Stimulated activated naive CD8-positive, alpha-beta T cell treated with anti-CD3 and anti-CD28 coated beads, Interleukin-15, amount 100 ng/mL, for 72 hours (primary cell): ENCODE results near the gene DOK6.
"Not testable (repeated sequence)": the region's sequence is repeated elsewhere in the genome, so short reads cannot be mapped to it uniquely, and the experiment has no call there.

ENCODE experiments used
- ATAC-seq: fragments of 150-1000 bp; cut with Tn5 transposase; 2 replicates; pipeline ENCODE4 v1.10.0; 2021; ENCODE audit warnings: mild to moderate bottlenecking, moderate library complexity
- DNase-seq, 2 donors: peaks; one replicate each; pipeline ENCODE4 v3.0.0; 2021 to 2022
- H3K27ac Mint-ChIP-seq, 2 donors: one replicate each; pipeline ENCODE4 v1.8.0; 2022; ENCODE audit warnings: mild to moderate bottlenecking in 2 of 2, mixed read lengths in 2 of 2, moderate library complexity in 2 of 2
- H3K27me3 Mint-ChIP-seq: one replicate; pipeline ENCODE4 v1.8.0; 2022; ENCODE audit warnings: mixed read lengths
- H3K4me1 Mint-ChIP-seq: one replicate; pipeline ENCODE4 v1.8.0; 2022; ENCODE audit warnings: mild to moderate bottlenecking, mixed read lengths
- H3K4me3 Mint-ChIP-seq, 2 donors: one replicate each; pipeline ENCODE4 v1.8.0; 2022; ENCODE audit warnings: mild to moderate bottlenecking in 2 of 2, mixed read lengths in 2 of 2, moderate library complexity in 1 of 2
- H3K9me3 Mint-ChIP-seq, 2 donors: one replicate each; pipeline ENCODE4 v1.8.0; 2022; ENCODE audit warnings: mixed read lengths in 2 of 2

Gene DOK6

DNA sequence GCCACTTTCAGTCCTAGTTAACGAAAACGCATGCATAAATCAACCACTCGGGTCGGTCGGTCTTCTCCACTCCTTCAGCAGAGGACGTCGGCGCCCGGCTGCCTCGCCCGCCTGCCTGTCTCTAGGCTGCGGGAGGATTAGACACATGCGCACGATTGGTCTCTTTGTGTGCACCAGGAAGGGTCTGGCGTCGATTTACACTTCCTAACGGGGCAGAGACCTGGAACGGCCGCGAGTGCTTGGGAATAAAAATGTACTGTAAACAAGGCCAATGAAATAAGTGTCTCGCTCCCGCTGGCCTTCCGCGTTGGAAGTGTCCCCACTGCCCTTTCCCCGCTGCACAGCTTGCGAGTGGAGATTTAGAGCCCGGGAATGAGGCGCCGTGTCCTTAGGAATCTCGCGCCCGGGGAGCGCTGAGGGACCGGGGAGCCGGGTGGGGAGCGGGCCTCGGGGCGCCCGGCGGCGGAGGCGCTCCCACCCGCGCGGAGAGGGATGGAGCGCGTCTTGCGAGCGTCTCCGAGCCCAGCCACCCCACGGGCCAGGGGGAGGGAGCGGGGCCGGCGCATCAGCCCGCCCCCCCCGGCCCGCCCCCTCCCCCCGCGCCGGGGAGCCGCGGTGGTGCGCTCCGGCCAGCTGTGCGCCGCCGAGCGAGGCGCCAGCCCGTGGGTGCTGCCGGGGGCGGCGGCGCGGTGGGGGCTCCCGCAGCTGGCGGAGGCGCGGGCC is at the start of gene DOK6:
DOK6 (plus strand) TSS at position 636 of the 723 bp plus-strand sequence.
- Mint-ChIP-seq H3K4me1 (peaks cover 26% of the 10 kb centered on the region), H3K4me3 (peak within 1 kb of the TSS; percentile 72 to 80), H3K9me3 (no peaks in the 10 kb centered on the region), H3K27me3 (peaks cover 83% of the 10 kb centered on the region), H3K27ac (no peak within 1 kb of the TSS)
- DNase-seq = no peak
- ATAC-seq = peak; percentile 62

DNA sequence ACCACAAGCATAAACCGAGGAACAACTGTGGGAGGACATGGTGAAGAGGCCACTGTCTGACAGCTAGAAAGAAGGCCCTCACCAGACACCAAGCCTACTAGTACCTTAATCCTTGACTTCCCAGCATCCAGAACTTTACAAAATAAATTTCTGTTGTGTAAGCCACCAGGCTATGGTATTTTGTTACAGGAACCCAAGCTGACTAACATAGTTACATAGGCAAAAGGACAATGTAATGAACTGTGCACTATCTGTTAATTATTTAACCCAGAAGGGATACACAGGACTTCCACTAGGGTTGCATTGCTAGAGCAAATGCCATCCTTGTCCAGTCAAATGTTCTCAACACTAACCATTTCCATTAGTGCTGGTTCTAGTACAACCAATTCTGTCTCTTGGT is 47.7 kb upstream of the DOK6 start:
- no peak for ATAC-seq
- no peak for DNase-seq
- no peaks in the 10 kb centered on the region for H3K27me3 Mint-ChIP-seq

DNA sequence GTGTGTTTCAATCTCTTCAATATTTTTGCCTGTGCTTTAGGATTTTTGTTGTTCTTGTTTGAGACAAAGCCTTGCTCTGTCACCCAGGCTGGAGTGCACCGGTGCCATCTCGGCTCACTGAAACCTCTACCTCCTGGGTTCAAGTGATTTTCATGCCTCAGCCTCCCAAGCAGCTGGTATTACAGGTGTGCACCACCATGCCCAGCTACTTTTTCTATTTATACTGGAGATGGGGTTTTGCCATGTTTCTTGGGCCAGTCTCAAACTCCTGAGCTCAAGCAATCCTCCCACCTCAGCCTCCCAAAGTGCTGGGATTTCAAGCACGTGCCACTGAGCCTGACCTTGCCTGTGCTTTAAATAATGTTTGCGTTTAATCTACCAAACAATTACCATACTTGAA is 43.1 kb upstream of the DOK6 start:
- no peak overlapping the region for H3K27ac Mint-ChIP-seq
- no peaks in the 10 kb centered on the region for H3K4me1 Mint-ChIP-seq
- DNase-seq (no peak), ATAC-seq (no peak)
- H3K9me3 Mint-ChIP-seq = peaks cover 12 to 18% of the 10 kb centered on the region in 2 donors
- H3K4me3 Mint-ChIP-seq = no peak overlapping the region
- H3K27me3 Mint-ChIP-seq = peaks cover 15% of the 10 kb centered on the region

More for the DNA sequence above, 47.7 kb upstream of the DOK6 start:
- Mint-ChIP-seq H3K4me3 (no peak overlapping the region), H3K9me3 (no peaks in the 10 kb centered on the region), H3K27ac (no peak overlapping the region), H3K4me1 (no peaks in the 10 kb centered on the region)

DNA sequence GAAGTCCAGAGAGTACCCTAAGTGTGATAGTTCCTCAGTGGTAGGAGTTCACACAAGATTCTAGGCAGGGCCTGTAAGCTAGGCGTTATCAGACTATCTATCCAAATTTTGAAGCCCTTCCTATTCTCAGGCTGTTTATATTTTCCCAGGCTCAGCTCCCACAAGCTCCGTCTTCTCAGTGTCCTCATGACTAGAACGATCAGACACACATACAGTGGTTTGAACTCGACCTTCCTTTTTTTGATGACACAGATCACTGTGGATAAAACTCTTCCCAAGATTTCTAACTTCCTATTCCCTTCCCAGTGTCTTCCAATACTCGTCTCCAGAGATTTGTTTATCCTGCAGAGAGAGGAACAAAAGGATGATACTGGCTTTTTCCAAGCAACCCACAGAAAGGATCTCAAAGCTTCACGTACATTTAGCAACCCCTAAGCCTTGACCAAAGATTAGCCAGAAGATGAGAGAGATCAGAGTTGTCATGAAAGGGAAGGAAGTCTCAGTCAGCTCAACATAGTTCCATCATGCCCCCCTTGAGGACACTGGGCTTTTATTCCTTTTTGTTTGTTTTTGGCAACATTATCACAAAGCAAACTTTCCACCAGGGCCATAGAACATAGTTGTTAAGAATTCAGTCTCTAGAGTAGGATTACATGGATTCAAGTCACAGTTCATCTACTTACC is 42.3 kb upstream of the DOK6 start:
- ATAC-seq (no peak), DNase-seq (no peak)
- peaks cover 15% of the 10 kb centered on the region for H3K27me3 Mint-ChIP-seq
- H3K4me1 Mint-ChIP-seq = no peaks in the 10 kb centered on the region
- no peak overlapping the region for H3K4me3 Mint-ChIP-seq
- H3K9me3 Mint-ChIP-seq = peaks cover 12 to 18% of the 10 kb centered on the region in 2 donors
- H3K27ac Mint-ChIP-seq = no peak overlapping the region

DNA sequence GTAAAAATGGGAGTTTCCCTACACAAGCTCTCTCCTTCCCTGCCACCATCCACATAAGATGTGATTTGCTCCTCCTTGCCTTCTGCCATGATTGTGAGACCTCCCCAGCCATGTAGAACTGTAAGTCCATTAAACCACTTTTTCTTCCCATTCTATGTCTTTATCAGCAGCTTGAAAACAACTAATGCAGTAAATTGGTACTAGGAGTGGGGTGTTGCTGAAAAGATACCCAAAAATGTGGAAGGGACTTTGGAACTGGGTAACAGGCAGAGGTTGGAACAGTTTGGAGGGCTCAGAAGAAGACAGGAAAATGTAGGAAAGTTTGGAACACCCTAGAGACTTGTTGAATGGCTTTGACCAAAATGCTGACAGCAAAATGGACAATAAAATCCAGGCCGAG is 40.9 kb upstream of the DOK6 start:
- not testable (repeated sequence) for DNase-seq, H3K4me3 Mint-ChIP-seq, ATAC-seq, H3K4me1 Mint-ChIP-seq, H3K27ac Mint-ChIP-seq
- Mint-ChIP-seq H3K9me3 (peaks cover 12 to 18% of the 10 kb centered on the region in 2 donors), H3K27me3 (peaks cover 15% of the 10 kb centered on the region)

DNA sequence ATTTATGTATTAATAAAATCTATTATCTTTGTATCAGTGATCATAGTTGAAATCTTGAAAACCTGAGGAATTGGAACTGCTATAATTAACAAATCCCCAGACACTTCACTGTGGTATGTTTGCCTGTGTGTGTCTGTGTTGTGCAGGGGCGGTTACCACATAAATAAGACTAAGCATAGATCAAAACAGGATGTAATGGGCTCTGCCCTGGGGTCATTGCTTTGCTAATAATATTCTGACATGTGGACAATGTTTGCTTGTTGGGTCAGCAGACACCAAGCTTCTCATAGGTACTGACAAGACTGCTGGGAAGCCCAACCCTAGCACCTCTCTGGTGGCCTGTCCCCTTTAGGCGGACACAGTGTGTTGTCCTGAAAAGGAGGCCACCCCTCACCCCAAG is 35.8 kb upstream of the DOK6 start:
- Mint-ChIP-seq H3K27ac (no peak overlapping the region), H3K4me3 (no peak overlapping the region), H3K27me3 (peaks cover 16% of the 10 kb centered on the region), H3K4me1 (no peaks in the 10 kb centered on the region), H3K9me3 (peaks cover 8 to 12% of the 10 kb centered on the region in 2 donors)
- no peak for DNase-seq
- ATAC-seq = no peak

DNA sequence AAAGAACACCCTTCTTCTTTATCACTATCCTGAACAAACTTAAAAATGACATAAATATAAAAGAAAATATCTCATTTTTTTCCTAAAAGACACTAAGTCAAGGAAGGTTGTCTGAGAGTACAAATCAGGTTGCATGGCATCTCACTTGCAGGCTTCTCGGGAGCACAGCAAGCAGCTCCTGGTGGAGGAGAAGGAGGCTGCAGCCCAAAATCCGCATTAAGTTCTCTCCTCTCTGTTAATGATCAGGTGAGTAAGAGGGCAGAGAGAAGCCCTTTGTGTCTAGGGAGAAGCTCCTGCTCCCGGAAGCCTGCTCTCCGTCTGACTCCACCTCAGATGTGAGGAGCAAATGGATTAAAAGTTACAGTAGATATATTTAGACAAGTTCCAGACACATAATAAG is 35.0 kb upstream of the DOK6 start:
- ATAC-seq (no peak), DNase-seq (no peak)
- Mint-ChIP-seq H3K4me3 (no peak overlapping the region), H3K4me1 (no peaks in the 10 kb centered on the region), H3K27ac (no peak overlapping the region), H3K27me3 (peaks cover 9% of the 10 kb centered on the region), H3K9me3 (peaks cover 4 to 7% of the 10 kb centered on the region in 2 donors)

DNA sequence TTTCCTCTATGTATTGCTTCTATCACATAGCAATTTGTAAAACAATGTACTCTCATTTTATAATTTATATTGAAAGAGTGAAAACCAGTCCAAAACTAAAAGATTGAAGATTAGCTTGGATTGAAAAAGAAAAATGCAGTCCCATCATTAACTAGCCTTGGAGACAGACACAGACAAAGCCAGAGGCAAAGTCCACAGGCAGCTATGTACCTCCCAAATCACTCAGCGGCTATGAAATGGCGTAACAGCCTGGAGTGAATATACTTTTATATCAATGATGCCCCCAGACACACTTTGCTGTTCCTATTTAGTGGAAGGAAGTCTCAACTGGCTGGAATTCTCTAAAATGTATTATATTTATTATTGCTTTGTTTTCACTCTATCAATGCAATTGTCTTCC is 33.6 kb upstream of the DOK6 start:
- Mint-ChIP-seq H3K27me3 (peaks cover 7% of the 10 kb centered on the region), H3K9me3 (peaks cover 0 to under 1% of the 10 kb centered on the region in 2 donors), H3K27ac (no peak overlapping the region), H3K4me3 (no peak overlapping the region), H3K4me1 (no peaks in the 10 kb centered on the region)
- ATAC-seq (no peak), DNase-seq (no peak)

DNA sequence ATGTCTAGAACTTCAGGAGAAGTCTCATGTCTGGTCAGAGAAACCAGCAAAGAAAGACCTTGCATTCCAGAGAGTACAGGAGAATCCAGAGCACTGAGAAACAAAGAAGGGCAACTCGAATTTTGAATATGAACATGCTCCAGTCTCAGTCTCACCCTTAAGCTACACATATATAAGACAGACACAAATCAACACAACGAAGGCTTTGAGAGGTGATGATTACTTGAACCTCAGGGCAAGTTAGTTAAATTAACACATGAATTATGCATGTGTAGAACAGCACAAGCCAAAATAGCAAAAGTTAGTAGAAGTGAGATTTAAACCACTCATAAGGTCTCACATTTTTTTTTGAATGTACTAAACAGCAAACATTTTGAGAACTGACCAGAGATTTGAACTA is 29.0 kb upstream of the DOK6 start:
- Mint-ChIP-seq H3K27me3 (peaks cover 13% of the 10 kb centered on the region), H3K9me3 (no peaks in the 10 kb centered on the region), H3K27ac (no peak overlapping the region), H3K4me3 (no peak overlapping the region), H3K4me1 (no peaks in the 10 kb centered on the region)
- DNase-seq (no peak), ATAC-seq (no peak)

DNA sequence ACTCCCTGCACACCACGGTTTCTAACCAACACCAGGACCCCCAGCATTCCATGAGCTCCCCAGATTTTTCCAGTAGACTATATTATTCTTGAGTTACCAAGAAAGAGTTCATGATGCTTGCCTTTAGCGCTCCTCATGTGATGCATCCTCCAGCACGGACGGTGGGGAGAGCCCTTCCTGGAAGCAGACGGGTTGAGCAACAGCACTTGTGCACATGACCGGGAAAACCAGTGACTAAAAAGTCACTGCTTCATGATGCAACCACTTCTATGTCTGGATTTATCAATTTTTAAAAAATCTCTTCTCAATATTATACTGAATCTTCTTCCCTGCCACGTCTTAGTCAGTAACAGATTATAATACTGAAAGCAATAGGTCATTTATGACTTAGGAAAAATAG is 20.4 kb upstream of the DOK6 start:
- Mint-ChIP-seq H3K27me3 (peaks cover 11% of the 10 kb centered on the region), H3K4me1 (no peaks in the 10 kb centered on the region), H3K9me3 (no peaks in the 10 kb centered on the region), H3K4me3 (no peak overlapping the region), H3K27ac (no peak overlapping the region)
- no peak for ATAC-seq
- DNase-seq = no peak

DNA sequence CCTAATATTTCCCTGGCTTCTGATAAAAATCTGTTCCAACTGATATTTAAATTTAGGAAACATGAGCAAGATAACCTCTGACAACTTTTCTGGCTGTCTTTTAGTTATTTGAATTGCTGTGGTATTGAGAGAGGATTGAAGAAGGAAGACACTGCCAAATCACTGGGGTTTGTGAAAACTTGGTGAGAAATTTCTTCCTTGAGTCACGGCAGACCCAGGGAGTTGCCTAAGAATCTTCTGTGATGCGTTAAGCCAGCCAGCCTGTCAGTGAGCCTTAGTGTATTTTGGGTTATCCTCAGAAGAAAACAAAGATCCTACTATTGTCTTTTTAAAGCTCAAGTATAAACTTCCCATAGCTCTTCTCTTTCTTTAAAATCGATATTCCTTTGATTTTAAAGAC is 17.5 kb upstream of the DOK6 start:
- no peak for ATAC-seq
- Mint-ChIP-seq H3K4me3 (no peak overlapping the region), H3K4me1 (no peaks in the 10 kb centered on the region), H3K27ac (no peak overlapping the region), H3K27me3 (peaks cover 16% of the 10 kb centered on the region), H3K9me3 (no peaks in the 10 kb centered on the region)
- DNase-seq = no peak

DNA sequence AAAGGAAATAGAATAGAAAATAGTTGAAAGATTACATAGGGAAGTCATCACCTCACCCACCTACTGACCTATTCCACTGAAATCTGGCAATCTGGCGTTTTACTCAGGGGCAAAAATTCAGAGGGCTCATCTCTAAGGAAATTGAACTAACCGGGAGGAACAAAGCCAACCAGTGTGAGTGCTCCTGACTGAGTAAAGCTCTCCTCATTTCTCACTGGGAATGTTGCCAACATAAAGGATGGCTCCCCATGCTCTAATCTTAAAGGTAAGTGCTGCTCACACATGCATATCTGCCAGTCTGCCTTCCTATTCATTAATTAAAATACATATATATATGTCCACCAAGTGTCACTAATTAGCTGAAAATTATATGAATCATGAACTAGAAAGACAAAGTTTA is 13.5 kb upstream of the DOK6 start:
- ATAC-seq (no peak), DNase-seq (no peak)
- Mint-ChIP-seq H3K4me3 (no peak overlapping the region), H3K27ac (no peak overlapping the region), H3K4me1 (no peaks in the 10 kb centered on the region), H3K27me3 (peaks cover 8% of the 10 kb centered on the region), H3K9me3 (no peaks in the 10 kb centered on the region)

DNA sequence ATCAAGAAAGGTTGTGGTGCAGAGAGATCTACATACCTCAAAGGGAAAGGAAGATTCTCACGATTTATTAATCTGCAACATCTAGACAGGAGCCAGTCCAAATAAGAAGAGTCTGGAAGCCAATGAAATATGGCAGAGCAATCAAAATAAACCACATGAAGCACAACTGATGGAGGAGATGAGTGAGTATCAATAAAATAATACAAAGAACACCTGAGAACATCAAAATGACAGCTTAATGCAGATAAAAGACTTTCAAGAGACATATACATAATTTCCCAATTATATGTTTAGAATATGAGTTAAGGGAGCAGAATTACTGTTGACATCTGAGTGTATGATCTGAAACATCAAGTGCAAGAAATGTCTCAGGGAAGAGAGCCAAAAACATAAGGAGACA is 12.5 kb upstream of the DOK6 start:
- Mint-ChIP-seq H3K9me3 (no peaks in the 10 kb centered on the region), H3K27ac (no peak overlapping the region), H3K27me3 (peaks cover 8% of the 10 kb centered on the region), H3K4me3 (no peak overlapping the region), H3K4me1 (no peaks in the 10 kb centered on the region)
- DNase-seq = no peak
- ATAC-seq = no peak

DNA sequence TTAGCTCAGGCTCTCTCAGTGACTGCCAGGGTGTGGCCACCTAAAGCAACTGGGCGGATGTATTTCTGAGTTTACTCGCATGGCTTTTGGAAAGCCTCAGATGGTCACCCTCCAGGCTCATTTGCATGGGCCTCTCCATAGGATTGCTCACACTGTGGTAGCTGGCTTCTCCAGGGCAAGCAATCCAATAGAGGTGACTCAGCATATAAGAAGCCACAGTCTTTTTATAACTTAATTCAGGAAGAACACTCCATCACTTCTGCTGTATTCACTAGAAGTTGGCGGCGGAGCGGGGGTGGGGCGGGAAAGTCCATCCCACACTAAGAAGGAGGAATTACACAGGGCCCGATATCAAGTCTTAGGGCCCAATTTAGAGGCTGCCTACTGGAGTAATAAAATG is 3.6 kb upstream of the DOK6 start:
- H3K4me3 Mint-ChIP-seq = no peak overlapping the region
- H3K27ac Mint-ChIP-seq = no peak overlapping the region
- peaks cover 19% of the 10 kb centered on the region for H3K4me1 Mint-ChIP-seq
- H3K27me3 Mint-ChIP-seq = peaks cover 70% of the 10 kb centered on the region
- ATAC-seq (no peak), DNase-seq (no peak)
- no peaks in the 10 kb centered on the region for H3K9me3 Mint-ChIP-seq

DNA sequence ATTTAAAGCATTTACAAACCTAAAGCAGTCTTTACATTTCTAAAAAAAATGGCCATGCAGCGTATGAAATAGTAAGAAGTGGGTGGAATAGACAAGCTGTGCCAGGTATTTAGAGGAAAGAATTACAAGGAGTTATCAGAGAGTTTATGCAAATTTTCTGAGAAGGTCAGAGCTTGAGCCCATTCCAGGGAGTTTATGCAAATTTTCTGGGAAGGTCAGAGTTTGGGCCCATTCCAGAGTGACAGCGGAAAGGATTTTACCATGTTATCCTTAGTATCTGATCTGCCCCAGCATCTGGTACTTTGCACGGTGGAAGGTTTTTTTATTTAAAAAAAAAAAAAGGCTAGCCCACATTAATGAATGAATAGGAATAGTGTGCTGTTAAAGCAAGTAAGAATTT is 1.4 kb upstream of the DOK6 start:
- no peak for ATAC-seq
- no peak overlapping the region for H3K4me3 Mint-ChIP-seq
- DNase-seq = no peak
- H3K27me3 Mint-ChIP-seq = peaks cover 84% of the 10 kb centered on the region
- H3K4me1 Mint-ChIP-seq = peaks cover 26% of the 10 kb centered on the region
- no peaks in the 10 kb centered on the region for H3K9me3 Mint-ChIP-seq
- no peak overlapping the region for H3K27ac Mint-ChIP-seq

DNA sequence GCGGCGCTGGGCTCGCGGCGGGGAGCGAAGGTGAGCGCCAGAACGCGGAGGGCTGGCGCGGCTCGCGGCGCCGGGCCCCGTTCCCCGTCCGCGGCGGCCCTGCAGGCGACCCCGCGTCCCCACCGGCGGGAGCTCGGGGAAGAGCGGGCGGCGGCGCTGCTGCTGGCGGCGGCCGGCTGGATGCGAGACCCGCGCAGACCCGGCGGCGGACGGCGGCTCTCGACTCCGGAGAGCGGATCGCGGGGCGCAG is 213 bp downstream of the DOK6 start:
- Mint-ChIP-seq H3K4me3 (peak overlapping the region in 1 of 2 donors; percentile 68), H3K4me1 (peaks cover 26% of the 10 kb centered on the region), H3K27me3 (peaks cover 79% of the 10 kb centered on the region), H3K27ac (no peak overlapping the region), H3K9me3 (no peaks in the 10 kb centered on the region)
- peak; percentile 24 for ATAC-seq
- DNase-seq = no peak
